ENCODE measurements around the gene IMP3.
"Not testable (repeated sequence)": the region's sequence is repeated elsewhere in the genome, so short reads cannot be mapped to it uniquely, and the experiment has no call there.

Gene IMP3

GRCh38 chr15:75639709-75640482, at the start of gene IMP3:
Gene IMP3, minus strand, starts transcription at chr15:75640224. Its CDS starts 56 bp downstream, at chr15:75640168.
- H3K9me3 ChIP-seq (ENCODE audit: control insufficient read depth, insufficient read depth, low read length): no peaks in the 10 kb centered on the region
- peak within 1 kb of the TSS; percentile 94 for H3K9ac ChIP-seq (ENCODE audit: low read depth, low read length)
- H3K4me1 ChIP-seq (ENCODE audit: control insufficient read depth, insufficient read depth, low read length): no peaks in the 10 kb centered on the region
- peak within 1 kb of the TSS; percentile 99 for H3K4me3 ChIP-seq (ENCODE audit: low read depth, low read length)
- peaks cover 7% of the 10 kb centered on the region for H3K36me3 ChIP-seq (ENCODE audit: control insufficient read depth, insufficient read depth, low read length)
- no peaks in the 10 kb centered on the region for H3K27me3 ChIP-seq (ENCODE audit: control insufficient read depth, insufficient read depth, low read length)

- H3K4me1 ChIP-seq (ENCODE audit: control insufficient read depth, insufficient read depth, low read length); H3K4me3 ChIP-seq (ENCODE audit: low read depth, low read length); H3K27me3 ChIP-seq (ENCODE audit: control insufficient read depth, insufficient read depth, low read length); H3K9ac ChIP-seq (ENCODE audit: low read depth, low read length); H3K36me3 ChIP-seq (ENCODE audit: control insufficient read depth, insufficient read depth, low read length); H3K9me3 ChIP-seq (ENCODE audit: control insufficient read depth, insufficient read depth, low read length): not testable (repeated sequence)
These were observed 49.4 kb upstream of the IMP3 start for GRCh38 chr15:75689429-75689828.

- peaks cover 2% of the 10 kb centered on the region for H3K4me1 ChIP-seq (ENCODE audit: control insufficient read depth, insufficient read depth, low read length)
- no peaks in the 10 kb centered on the region for H3K27me3 ChIP-seq (ENCODE audit: control insufficient read depth, insufficient read depth, low read length)
- no peaks in the 10 kb centered on the region for H3K9me3 ChIP-seq (ENCODE audit: control insufficient read depth, insufficient read depth, low read length)
- no peaks in the 10 kb centered on the region for H3K36me3 ChIP-seq (ENCODE audit: control insufficient read depth, insufficient read depth, low read length)
- no peak overlapping the region for H3K9ac ChIP-seq (ENCODE audit: low read depth, low read length)
- H3K4me3 ChIP-seq (ENCODE audit: low read depth, low read length): no peak overlapping the region
These were observed 48.8 kb upstream of the IMP3 start for GRCh38 chr15:75688831-75689230.

- no peaks in the 10 kb centered on the region for H3K9me3 ChIP-seq (ENCODE audit: control insufficient read depth, insufficient read depth, low read length)
- H3K27me3 ChIP-seq (ENCODE audit: control insufficient read depth, insufficient read depth, low read length): no peaks in the 10 kb centered on the region
- no peaks in the 10 kb centered on the region for H3K36me3 ChIP-seq (ENCODE audit: control insufficient read depth, insufficient read depth, low read length)
- no peak overlapping the region for H3K9ac ChIP-seq (ENCODE audit: low read depth, low read length)
- H3K4me3 ChIP-seq (ENCODE audit: low read depth, low read length): no peak overlapping the region
- H3K4me1 ChIP-seq (ENCODE audit: control insufficient read depth, insufficient read depth, low read length): no peaks in the 10 kb centered on the region
These were observed 48.2 kb upstream of the IMP3 start for GRCh38 chr15:75688278-75688557.

GRCh38 chr15:75687486-75688277, 47.7 kb upstream of the IMP3 start:
- no peak overlapping the region for H3K4me3 ChIP-seq (ENCODE audit: low read depth, low read length)
- no peaks in the 10 kb centered on the region for H3K9me3 ChIP-seq (ENCODE audit: control insufficient read depth, insufficient read depth, low read length)
- no peak overlapping the region for H3K9ac ChIP-seq (ENCODE audit: low read depth, low read length)
- no peaks in the 10 kb centered on the region for H3K27me3 ChIP-seq (ENCODE audit: control insufficient read depth, insufficient read depth, low read length)
- H3K4me1 ChIP-seq (ENCODE audit: control insufficient read depth, insufficient read depth, low read length): no peaks in the 10 kb centered on the region
- H3K36me3 ChIP-seq (ENCODE audit: control insufficient read depth, insufficient read depth, low read length): no peaks in the 10 kb centered on the region

- H3K36me3 ChIP-seq (ENCODE audit: control insufficient read depth, insufficient read depth, low read length); H3K27me3 ChIP-seq (ENCODE audit: control insufficient read depth, insufficient read depth, low read length); H3K4me1 ChIP-seq (ENCODE audit: control insufficient read depth, insufficient read depth, low read length); H3K9ac ChIP-seq (ENCODE audit: low read depth, low read length); H3K9me3 ChIP-seq (ENCODE audit: control insufficient read depth, insufficient read depth, low read length); H3K4me3 ChIP-seq (ENCODE audit: low read depth, low read length): not testable (repeated sequence)
These were observed 46.2 kb upstream of the IMP3 start for GRCh38 chr15:75686212-75686642.

GRCh38 chr15:75685195-75685594, 45.2 kb upstream of the IMP3 start:
- no peak overlapping the region for H3K9ac ChIP-seq (ENCODE audit: low read depth, low read length)
- no peaks in the 10 kb centered on the region for H3K27me3 ChIP-seq (ENCODE audit: control insufficient read depth, insufficient read depth, low read length)
- H3K4me3 ChIP-seq (ENCODE audit: low read depth, low read length): no peak overlapping the region
- H3K9me3 ChIP-seq (ENCODE audit: control insufficient read depth, insufficient read depth, low read length): no peaks in the 10 kb centered on the region
- H3K4me1 ChIP-seq (ENCODE audit: control insufficient read depth, insufficient read depth, low read length): no peaks in the 10 kb centered on the region
- no peaks in the 10 kb centered on the region for H3K36me3 ChIP-seq (ENCODE audit: control insufficient read depth, insufficient read depth, low read length)

GRCh38 chr15:75684648-75685047, 44.6 kb upstream of the IMP3 start:
- no peak overlapping the region for H3K9ac ChIP-seq (ENCODE audit: low read depth, low read length)
- H3K4me1 ChIP-seq (ENCODE audit: control insufficient read depth, insufficient read depth, low read length): no peaks in the 10 kb centered on the region
- no peak overlapping the region for H3K4me3 ChIP-seq (ENCODE audit: low read depth, low read length)

GRCh38 chr15:75683646-75684312, 43.8 kb upstream of the IMP3 start:
- H3K4me1 ChIP-seq (ENCODE audit: control insufficient read depth, insufficient read depth, low read length); H3K27me3 ChIP-seq (ENCODE audit: control insufficient read depth, insufficient read depth, low read length); H3K9ac ChIP-seq (ENCODE audit: low read depth, low read length); H3K36me3 ChIP-seq (ENCODE audit: control insufficient read depth, insufficient read depth, low read length); H3K4me3 ChIP-seq (ENCODE audit: low read depth, low read length); H3K9me3 ChIP-seq (ENCODE audit: control insufficient read depth, insufficient read depth, low read length): not testable (repeated sequence)

More at GRCh38 chr15:75684648-75685047, 44.6 kb upstream of the IMP3 start:
- Histone ChIP-seq H3K36me3 (ENCODE audit: control insufficient read depth, insufficient read depth, low read length) (no peaks in the 10 kb centered on the region), H3K27me3 (ENCODE audit: control insufficient read depth, insufficient read depth, low read length) (no peaks in the 10 kb centered on the region), H3K9me3 (ENCODE audit: control insufficient read depth, insufficient read depth, low read length) (no peaks in the 10 kb centered on the region)

GRCh38 chr15:75682181-75683135, 42.4 kb upstream of the IMP3 start:
- H3K36me3 ChIP-seq (ENCODE audit: control insufficient read depth, insufficient read depth, low read length): no peaks in the 10 kb centered on the region
- H3K4me3 ChIP-seq (ENCODE audit: low read depth, low read length): no peak overlapping the region
- no peaks in the 10 kb centered on the region for H3K9me3 ChIP-seq (ENCODE audit: control insufficient read depth, insufficient read depth, low read length)
- no peaks in the 10 kb centered on the region for H3K27me3 ChIP-seq (ENCODE audit: control insufficient read depth, insufficient read depth, low read length)
- no peaks in the 10 kb centered on the region for H3K4me1 ChIP-seq (ENCODE audit: control insufficient read depth, insufficient read depth, low read length)
- no peak overlapping the region for H3K9ac ChIP-seq (ENCODE audit: low read depth, low read length)

Data from iPS-15b (cell line).